ENCODE measurements around the gene PAX2. TPM values are rescaled to one million over a fixed set of nuclear protein-coding genes. Genes with fewer than 3 reads are reported as not detected.
A peak's percentile ranks its signal among the peaks of the same experiment; 100 is the strongest.

The PAX2 gene
- total RNA-seq, 1 experiment from 2014 or later, result not detected

GRCh38 chr10:100749059-100749308 lies 3.6 kb downstream of the PAX2 start:
- no peak overlapping the region for H3K27ac Mint-ChIP-seq
- Histone ChIP-seq H2BK20ac (ENCODE audit: low read depth, low read length, poor library complexity, severe bottlenecking) (no peak overlapping the region), H3K27me3 (ENCODE audit: insufficient read depth, low read length) (peaks cover 87% of the 10 kb centered on the region), H3K9me3 (ENCODE audit: control insufficient read depth, low read depth, low read length) (no peaks in the 10 kb centered on the region), H3K23ac (ENCODE audit: insufficient read length, low read depth, low read length) (no peak overlapping the region), H2BK120ac (ENCODE audit: low read depth, low read length, poor library complexity, severe bottlenecking) (no peak overlapping the region), H3K4ac (ENCODE audit: low read depth, low read length) (no peak overlapping the region), H3K23me2 (ENCODE audit: insufficient read length, low read depth, low read length, poor library complexity, severe bottlenecking) (peaks cover 8% of the 10 kb centered on the region), H3K79me1 (ENCODE audit: insufficient read depth, low read depth, low read length, poor library complexity, severe bottlenecking) (no peaks in the 10 kb centered on the region), H4K91ac (ENCODE audit: insufficient read length, low read depth, low read length) (no peak overlapping the region), H3T11ph (ENCODE audit: low read length) (no peak overlapping the region), H3K79me2 (ENCODE audit: insufficient read depth, low read length) (no peaks in the 10 kb centered on the region), H3K56ac (ENCODE audit: insufficient read length, low read depth, low read length) (no peak overlapping the region), H3K4me2 (ENCODE audit: insufficient read depth, insufficient read length, low read length) (no peak overlapping the region), H2BK15ac (ENCODE audit: low read depth, low read length) (no peak overlapping the region), H3K27ac (ENCODE audit: insufficient read length, low read depth, low read length) (no peak overlapping the region), H2BK12ac (ENCODE audit: insufficient read length, low read depth, low read length) (no peak overlapping the region), H4K8ac (replicated peaks; ENCODE audit: insufficient read length, low read depth, low read length) (no peak overlapping the region), H3K14ac (ENCODE audit: insufficient read depth, low read length) (no peak overlapping the region), H3K9ac (ENCODE audit: extremely low read depth, insufficient read length, low read length) (no peak overlapping the region), H2AFZ (ENCODE audit: low read length) (no peak overlapping the region), H2AK5ac (ENCODE audit: insufficient read length, low read length) (no peak overlapping the region), H4K5ac (ENCODE audit: insufficient read length, low read depth, low read length) (no peak overlapping the region), H3K18ac (ENCODE audit: insufficient read length, low read depth, low read length) (no peak overlapping the region), H2BK5ac (ENCODE audit: insufficient read length, low read length) (no peak overlapping the region), H3K4me1 (ENCODE audit: insufficient read depth, low read length) (no peaks in the 10 kb centered on the region), H4K20me1 (ENCODE audit: control insufficient read depth, insufficient read depth, insufficient read length) (peaks cover 7% of the 10 kb centered on the region)
- no CpG with 5 or more reads among the region's 8 CpGs for WGBS (ENCODE audit: extremely low coverage, insufficient read length, low lambda C conversion rate)
- H3K4me3 Mint-ChIP-seq, result peak overlapping the region in 1 of 2 experiments; percentile 67; a peak in 2 of 5 replicates
- H3K36me3 Mint-ChIP-seq (ENCODE audit: insufficient read depth in 1 of 3, low read depth in 3 of 3), result 0 out of 7 replicates have a peak, but pooled peaks cover 0 to 1% (median 0%) of the 10 kb centered on the region in 3 experiments
- DNase-seq, result no peak
- H3K27me3 Mint-ChIP-seq (ENCODE audit: low read depth), result peaks cover 100% of the 10 kb centered on the region
- TF ChIP-seq CTCF (conservative IDR thresholded peaks at IDR 0.05), result no peak
- peaks cover 3 to 6% of the 10 kb centered on the region in 2 experiments; a peak in 2 of 5 replicates for H3K9me3 Mint-ChIP-seq
- H3K4me1 Mint-ChIP-seq, result peaks cover 15 to 34% of the 10 kb centered on the region in 2 experiments
